LNCaP clone FGC (cell line): ENCODE data around the gene GYS1.

Experiments used
- DNase-seq: peaks from one replicate; pipeline ENCODE4 v3.0.0-alpha.2; 2011; ENCODE audit warnings: low read depth
- H3K4me3 ChIP-seq: 2 replicates; pipeline ENCODE4 v1.5.1; 2011; ENCODE audit warnings: mild to moderate bottlenecking, low read depth, low read length, control low read depth
- CTCF ChIP-seq: IDR thresholded peaks from 2 replicates; pipeline ENCODE4 v1.5.1; 2012; ENCODE audit warnings: mild to moderate bottlenecking; ENCODE audit not compliant: control insufficient read depth, insufficient read depth; ENCODE audit errors: extremely low read depth

Gene GYS1

GRCh38 chr19:49009828-49010227 is 16.7 kb upstream of the GYS1 start:
- DNase-seq = no peak
- H3K4me3 ChIP-seq = no peak overlapping the region
- TF ChIP-seq CTCF = no peak

GRCh38 chr19:49006905-49007304 is 13.8 kb upstream of the GYS1 start:
- no peak for TF ChIP-seq CTCF
- no peak overlapping the region for H3K4me3 ChIP-seq
- DNase-seq = no peak

GRCh38 chr19:49004964-49005614 is 12.0 kb upstream of the GYS1 start:
- no peak for TF ChIP-seq CTCF
- no peak overlapping the region for H3K4me3 ChIP-seq
- DNase-seq = no peak

- DNase-seq = no peak
- no peak for TF ChIP-seq CTCF
- no peak overlapping the region for H3K4me3 ChIP-seq
Observed at GRCh38 chr19:49004133-49004532, 11.0 kb upstream of the GYS1 start.

- H3K4me3 ChIP-seq = no peak overlapping the region
- TF ChIP-seq CTCF = peak; percentile 23; the same call in 1 of the 2 replicates
- DNase-seq = no peak
Observed at GRCh38 chr19:48999481-49000325, 6.6 kb upstream of the GYS1 start.

GRCh38 chr19:48997972-48998371 is 4.9 kb upstream of the GYS1 start:
- peak; percentile 23; the same call in 1 of the 2 replicates for TF ChIP-seq CTCF
- no peak for DNase-seq
- no peak overlapping the region for H3K4me3 ChIP-seq

- peak overlapping the region; percentile 88 for H3K4me3 ChIP-seq
- no peak for TF ChIP-seq CTCF
- DNase-seq = no peak
Observed at GRCh38 chr19:48994035-48994386, 902 bp upstream of the GYS1 start.
